Keratinocyte (primary cell): Measurements from ENCODE around the gene HIVEP2.

Experiments
- EZH2 ChIP-seq: IDR thresholded peaks from one replicate; pipeline ENCODE4 v1.6.1; 2012; ENCODE audit warnings: inconsistent platforms, mild to moderate bottlenecking, low read length, moderate library complexity
- TF ChIP-seq, protein P1 (sequence below), 3 experiments: IDR thresholded peaks in 1 of 3; conservative IDR thresholded peaks in 1 of 3; optimal IDR thresholded peaks in 1 of 3; 2 replicates in 2 of 3; 3 replicates in 1 of 3; pipeline versions ENCODE3 to v1.5.1; 2011; ENCODE audit warnings: low read length in 3 of 3, mild to moderate bottlenecking in 3 of 3, moderate library complexity in 2 of 3, control low read depth in 1 of 3, inconsistent platforms in 1 of 3; ENCODE audit not compliant: insufficient read depth in 2 of 3; ENCODE audit errors: extremely low read depth in 1 of 3

DNA sequence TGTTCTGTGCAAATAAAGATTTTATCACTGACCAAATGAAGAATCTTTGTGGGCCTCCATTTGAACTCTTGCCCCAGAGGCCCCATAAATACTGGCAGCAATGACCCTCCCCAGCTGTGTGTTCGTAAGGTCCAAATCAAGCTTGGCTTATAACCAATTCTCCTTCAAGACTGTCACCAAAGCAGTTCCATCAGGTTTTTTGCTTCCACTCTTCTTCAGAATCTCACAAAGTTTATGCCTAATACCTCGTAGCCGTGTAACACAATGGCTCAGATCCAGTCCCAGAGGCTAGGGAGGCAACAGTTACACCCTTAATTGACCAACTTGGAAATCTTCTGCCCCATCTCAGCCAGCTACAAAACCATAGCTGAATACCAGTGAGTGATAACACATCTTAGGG, 120.5 kb downstream of the HIVEP2 start:
- TF ChIP-seq, protein P1, sequence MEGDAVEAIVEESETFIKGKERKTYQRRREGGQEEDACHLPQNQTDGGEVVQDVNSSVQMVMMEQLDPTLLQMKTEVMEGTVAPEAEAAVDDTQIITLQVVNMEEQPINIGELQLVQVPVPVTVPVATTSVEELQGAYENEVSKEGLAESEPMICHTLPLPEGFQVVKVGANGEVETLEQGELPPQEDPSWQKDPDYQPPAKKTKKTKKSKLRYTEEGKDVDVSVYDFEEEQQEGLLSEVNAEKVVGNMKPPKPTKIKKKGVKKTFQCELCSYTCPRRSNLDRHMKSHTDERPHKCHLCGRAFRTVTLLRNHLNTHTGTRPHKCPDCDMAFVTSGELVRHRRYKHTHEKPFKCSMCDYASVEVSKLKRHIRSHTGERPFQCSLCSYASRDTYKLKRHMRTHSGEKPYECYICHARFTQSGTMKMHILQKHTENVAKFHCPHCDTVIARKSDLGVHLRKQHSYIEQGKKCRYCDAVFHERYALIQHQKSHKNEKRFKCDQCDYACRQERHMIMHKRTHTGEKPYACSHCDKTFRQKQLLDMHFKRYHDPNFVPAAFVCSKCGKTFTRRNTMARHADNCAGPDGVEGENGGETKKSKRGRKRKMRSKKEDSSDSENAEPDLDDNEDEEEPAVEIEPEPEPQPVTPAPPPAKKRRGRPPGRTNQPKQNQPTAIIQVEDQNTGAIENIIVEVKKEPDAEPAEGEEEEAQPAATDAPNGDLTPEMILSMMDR (optimal IDR thresholded peaks at IDR 0.05 in 1 of 3, IDR thresholded peaks at IDR 0.05 in 1 of 3, conservative IDR thresholded peaks at IDR 0.05 in 1 of 3; ENCODE audit: extremely low read depth in 1 of 3, insufficient read depth in 2 of 3, low read length in 3 of 3), result no peak
- no peak for TF ChIP-seq EZH2
